Thyroid gland (tissue), 4 donors: ENCODE data around the gene ADCY5. TPM values are rescaled to one million over a fixed set of nuclear protein-coding genes. Genes with fewer than 3 reads are reported as not detected.

ENCODE experiments used
- DNase-seq, 2 donors: peaks; one replicate each; pipeline ENCODE4 v3.0.0-alpha.2; 2019
- H3K27ac ChIP-seq, 3 donors: fragments of 200-600 bp; sonication (generic); 1 replicate in 2 of 3; 2 replicates in 1 of 3; pipeline ENCODE4 v1.5.1; 2016 to 2019; ENCODE audit warnings: mild to moderate bottlenecking in 1 of 3, moderate library complexity in 1 of 3
- H3K27me3 ChIP-seq: fragments of 200-600 bp; sonication (generic); one replicate; pipeline ENCODE4 v1.5.1; 2019
- H3K36me3 ChIP-seq, 2 donors: fragments of 200-600 bp; sonication (generic); one replicate each; pipeline ENCODE4 v1.5.1; 2016 to 2019
- H3K4me1 ChIP-seq, 2 donors: fragments of 200-600 bp; sonication (generic); one replicate each; pipeline ENCODE4 v1.5.1; 2017 to 2019
- H3K4me3 ChIP-seq, 3 donors: fragments of 200-600 bp; sonication (generic); replicated peaks in 1 of 3; 1 replicate in 2 of 3; 2 replicates in 1 of 3; pipeline ENCODE4 v1.5.1; 2016; ENCODE audit warnings: mild to moderate bottlenecking in 1 of 3
- H3K9me3 ChIP-seq: fragments of 200-600 bp; sonication (generic); one replicate; pipeline ENCODE4 v1.5.1; 2017
- CTCF ChIP-seq, 6 experiments: fragments of 200-600 bp in 3 of 6; fragments of 450-650 bp in 3 of 6; sonication (generic) in 3 of 6; IDR thresholded peaks; one replicate each; pipeline ENCODE4 v1.5.1; 2016 to 2019; ENCODE audit warnings: antibody characterized with exemption in 6 of 6, mild to moderate bottlenecking in 2 of 6, inconsistent platforms in 1 of 6, moderate library complexity in 1 of 6
- POLR2A ChIP-seq, 2 donors: fragments of 450-650 bp; IDR thresholded peaks; one replicate each; pipeline ENCODE4 v1.6.1; 2017; ENCODE audit warnings: antibody characterized with exemption in 2 of 2, mild to moderate bottlenecking in 2 of 2, moderate library complexity in 1 of 2
- WGBS, 2 donors: methylation state at CpG; one replicate each; pipeline ENCODE4 v1.1.5; 2017; 5-methylcytosine and 5-hydroxymethylcytosine counted together
- intact Hi-C: fragments of 100-400 bp; cut with DNase I; formaldehyde crosslinking; loops from one replicate; pipeline ENCODE4 v1.15.1; 2023
- total RNA-seq, 4 donors: library from RNA; depleted of rRNA; stranded (reverse); fragments of >200 nt; gene quantifications; one replicate each; pipeline ENCODE4 v1.2.3, GENCODE V29; 2016

ADCY5 gene
- total RNA-seq, 4 donors from 2014 or later, result 0.78 to 2.7 (median 1.8) TPM

DNA sequence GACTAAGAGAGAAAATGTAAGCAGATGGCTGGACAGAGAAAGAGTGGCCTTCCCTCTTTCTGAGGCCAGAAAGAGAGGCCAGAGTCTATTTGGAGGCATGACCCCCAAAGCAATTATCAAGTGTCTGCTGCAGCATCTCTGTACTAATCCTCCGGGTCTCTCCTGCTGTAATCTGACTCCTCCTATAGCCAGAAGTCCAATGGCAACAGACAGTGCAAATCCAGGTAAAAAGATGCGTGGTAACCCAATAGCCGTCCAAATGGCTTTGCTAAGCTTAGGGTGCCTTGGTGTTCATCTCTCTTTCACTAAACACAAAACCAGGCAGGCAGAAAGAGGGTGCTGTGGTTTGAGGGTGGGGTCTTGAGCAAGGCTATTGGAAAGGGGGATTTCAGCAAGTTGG lies 91.6 kb downstream of the ADCY5 start:
- no peaks in the 10 kb centered on the region for H3K4me1 ChIP-seq
- intact Hi-C loops, result no loop called here
- no peaks in the 10 kb centered on the region for H3K27me3 ChIP-seq
- no peak overlapping the region for H3K4me3 ChIP-seq
- H3K36me3 ChIP-seq, result no peaks in the 10 kb centered on the region
- H3K9me3 ChIP-seq, result no peaks in the 10 kb centered on the region
- 61 to 68% methylated on average over 3 of the region's 3 CpGs for WGBS, 2 donors
- no peak overlapping the region for H3K27ac ChIP-seq
- DNase-seq, result no peak
- TF ChIP-seq POLR2A (IDR thresholded peaks at IDR 0.05), result no peak
- TF ChIP-seq CTCF (IDR thresholded peaks at IDR 0.05), result no peak

DNA sequence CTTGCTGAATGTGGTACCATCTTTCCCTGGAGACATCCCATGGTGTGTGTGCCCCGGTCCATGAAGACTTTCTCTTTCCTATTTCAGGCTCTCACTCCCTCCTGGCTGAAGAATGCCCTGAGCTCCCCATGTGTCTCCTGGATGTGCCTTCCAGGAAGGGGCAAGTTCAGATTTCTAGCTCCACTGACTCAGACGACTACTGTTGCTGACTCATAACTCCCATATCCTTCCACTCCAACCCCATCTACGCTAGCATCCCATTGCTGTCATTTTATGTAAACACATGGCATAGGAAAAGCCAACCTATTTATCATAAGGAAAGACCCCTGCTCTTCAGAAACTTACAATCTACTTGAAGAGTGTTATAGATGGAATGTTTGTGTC lies 95.0 kb downstream of the ADCY5 start:
- no peaks in the 10 kb centered on the region for H3K36me3 ChIP-seq
- intact Hi-C loops, result no loop called here
- TF ChIP-seq CTCF (IDR thresholded peaks at IDR 0.05) (no peak), POLR2A (IDR thresholded peaks at IDR 0.05) (no peak)
- WGBS, 2 donors, result 92 to 93% methylated on average over 3 of the region's 3 CpGs
- no peaks in the 10 kb centered on the region for H3K4me1 ChIP-seq
- no peaks in the 10 kb centered on the region for H3K9me3 ChIP-seq
- H3K4me3 ChIP-seq, result no peak overlapping the region
- no peaks in the 10 kb centered on the region for H3K27me3 ChIP-seq
- no peak for DNase-seq
- H3K27ac ChIP-seq, result no peak overlapping the region

GRCh38 chr3:123353227-123353849 lies 95.6 kb downstream of the ADCY5 start:
- Histone ChIP-seq H3K9me3 (no peaks in the 10 kb centered on the region), H3K27ac (no peak overlapping the region), H3K36me3 (no peaks in the 10 kb centered on the region), H3K4me3 (no peak overlapping the region), H3K4me1 (no peaks in the 10 kb centered on the region), H3K27me3 (no peaks in the 10 kb centered on the region)
- DNase-seq, result no peak
- TF ChIP-seq CTCF (IDR thresholded peaks at IDR 0.05) (no peak), POLR2A (IDR thresholded peaks at IDR 0.05) (no peak)
- 91% methylated on average over 10 of the region's 10 CpGs for WGBS, 2 donors
- intact Hi-C loops, result no loop called here

GRCh38 chr3:123352134-123352554 lies 96.7 kb downstream of the ADCY5 start:
- TF ChIP-seq CTCF (IDR thresholded peaks at IDR 0.05) (no peak), POLR2A (IDR thresholded peaks at IDR 0.05) (no peak)
- no peaks in the 10 kb centered on the region for H3K9me3 ChIP-seq
- no peaks in the 10 kb centered on the region for H3K4me1 ChIP-seq
- intact Hi-C loops, result no loop called here
- no peaks in the 10 kb centered on the region for H3K36me3 ChIP-seq
- no peak overlapping the region for H3K27ac ChIP-seq
- H3K4me3 ChIP-seq, result no peak overlapping the region
- DNase-seq, result no peak
- H3K27me3 ChIP-seq, result no peaks in the 10 kb centered on the region
- 29 to 80% methylated on average over 10 to 11 of the region's 15 CpGs for WGBS, 2 donors

GRCh38 chr3:123351501-123351900 lies 97.4 kb downstream of the ADCY5 start:
- H3K27ac ChIP-seq, result no peak overlapping the region
- no peaks in the 10 kb centered on the region for H3K27me3 ChIP-seq
- H3K9me3 ChIP-seq, result no peaks in the 10 kb centered on the region
- H3K36me3 ChIP-seq, result no peaks in the 10 kb centered on the region
- H3K4me1 ChIP-seq, result no peaks in the 10 kb centered on the region
- intact Hi-C loops, result no loop called here
- TF ChIP-seq CTCF (IDR thresholded peaks at IDR 0.05), result no peak
- no peak for TF ChIP-seq POLR2A (IDR thresholded peaks at IDR 0.05)
- WGBS, 2 donors, result 81 to 90% methylated on average over 2 to 3 of the region's 4 CpGs
- no peak for DNase-seq
- H3K4me3 ChIP-seq, result no peak overlapping the region
